Activated effector memory CD4-positive, alpha-beta T cell treated with Interleukin-2 at 50 U/mL for 16 hours (primary cell): Measurements from ENCODE around the gene NBPF12.
A peak's percentile ranks its signal among the peaks of the same experiment; 100 is the strongest.
"Not testable (repeated sequence)": the region's sequence is repeated elsewhere in the genome, so short reads cannot be mapped to it uniquely, and the experiment has no call there.

Source experiments
- DNase-seq: peaks from one replicate; pipeline ENCODE4 v3.0.0-alpha.2; 2020

Gene NBPF12

GRCh38 chr1:146938242-146938902 lies at the start of gene NBPF12:
NBPF12 (plus strand) TSS chr1:146938324; CDS start chr1:146960144, 21,820 bp downstream.
- DNase-seq = peak; percentile 78

- not testable (repeated sequence) for DNase-seq
Measured at GRCh38 chr1:146891355-146891754, 46.8 kb upstream of the NBPF12 start.

- DNase-seq = not testable (repeated sequence)
Measured at GRCh38 chr1:146892331-146892730, 45.8 kb upstream of the NBPF12 start.

- not testable (repeated sequence) for DNase-seq
Measured at GRCh38 chr1:146907565-146908261, 30.4 kb upstream of the NBPF12 start.

- not testable (repeated sequence) for DNase-seq
Measured at GRCh38 chr1:146912975-146913374, 25.1 kb upstream of the NBPF12 start.

- not testable (repeated sequence) for DNase-seq
Measured at GRCh38 chr1:146920811-146921210, 17.3 kb upstream of the NBPF12 start.

- not testable (repeated sequence) for DNase-seq
Measured at GRCh38 chr1:146922614-146923013, 15.5 kb upstream of the NBPF12 start.

- not testable (repeated sequence) for DNase-seq
Measured at GRCh38 chr1:146924106-146924505, 14.0 kb upstream of the NBPF12 start.

- DNase-seq = not testable (repeated sequence)
Measured at GRCh38 chr1:146926413-146926812, 11.7 kb upstream of the NBPF12 start.

- DNase-seq = not testable (repeated sequence)
Measured at GRCh38 chr1:146930225-146930624, 7.9 kb upstream of the NBPF12 start.

- not testable (repeated sequence) for DNase-seq
Measured at GRCh38 chr1:146934390-146935223, 3.5 kb upstream of the NBPF12 start.

- not testable (repeated sequence) for DNase-seq
Measured at GRCh38 chr1:146937462-146937861, 662 bp upstream of the NBPF12 start.

- peak; percentile 16 for DNase-seq
Measured at GRCh38 chr1:146938927-146939786, 1.0 kb downstream of the NBPF12 start.

- DNase-seq = not testable (repeated sequence)
Measured at GRCh38 chr1:146940293-146940692, 2.2 kb downstream of the NBPF12 start.

- DNase-seq = not testable (repeated sequence)
Measured at GRCh38 chr1:146943342-146943886, 5.3 kb downstream of the NBPF12 start.

- not testable (repeated sequence) for DNase-seq
Measured at GRCh38 chr1:146948127-146948526, 10.0 kb downstream of the NBPF12 start.

GRCh38 chr1:146964340-146964739 lies 26.2 kb downstream of the NBPF12 start:
- not testable (repeated sequence) for DNase-seq

GRCh38 chr1:146966351-146966750 lies 28.2 kb downstream of the NBPF12 start:
- DNase-seq = not testable (repeated sequence)

- not testable (repeated sequence) for DNase-seq
Measured at GRCh38 chr1:146970656-146971055, 32.5 kb downstream of the NBPF12 start.

- DNase-seq = not testable (repeated sequence)
Measured at GRCh38 chr1:146972681-146973080, 34.6 kb downstream of the NBPF12 start.

- not testable (repeated sequence) for DNase-seq
Measured at GRCh38 chr1:146985855-146986254, 47.7 kb downstream of the NBPF12 start.

- DNase-seq = not testable (repeated sequence)
Measured at GRCh38 chr1:146986450-146986849, 48.3 kb downstream of the NBPF12 start.
